Measurements from ENCODE around the gene E2F3. TPM values are rescaled to one million over a fixed set of nuclear protein-coding genes. Genes with fewer than 3 reads are reported as not detected.

The E2F3 gene
- total and polyA plus RNA-seq, 2 donors from 2014 or later = 3.7 to 11.0 TPM

GRCh38 chr6:20459682-20460081 is 58.0 kb downstream of the E2F3 start:
- Histone ChIP-seq H3K27ac (ENCODE audit: low read depth in 2 of 2, low read length in 2 of 2) (no peak overlapping the region), H3K9ac (ENCODE audit: low read length in 3 of 3) (no peak overlapping the region), H3K27me3 (ENCODE audit: control insufficient read depth, insufficient read depth, low read length) (no peaks in the 10 kb centered on the region), H3K4me1 (ENCODE audit: control insufficient read depth in 2 of 3, insufficient read depth in 2 of 3, low read depth in 1 of 3, low read length in 3 of 3) (peaks cover 0 to 2% (median 0%) of the 10 kb centered on the region in 3 donors), H3K9me3 (ENCODE audit: control insufficient read depth in 2 of 3, insufficient read depth in 1 of 3, low read length in 3 of 3) (no peaks in the 10 kb centered on the region), H3K36me3 (ENCODE audit: control insufficient read depth in 2 of 3, insufficient read depth in 3 of 3, low read length in 3 of 3) (no peaks in the 10 kb centered on the region), H3K4me3 (ENCODE audit: low read length in 3 of 3) (no peak overlapping the region)
- no peak for TF ChIP-seq CTCF (IDR thresholded peaks at IDR 0.05; ENCODE audit: borderline replicate concordance, extremely low read depth, insufficient read depth)
- intact Hi-C loops (cut with DNase I) = no loop called here
- no peak for FAIRE-seq
- DNase-seq = no peak

- H3K27ac ChIP-seq (ENCODE audit: low read depth in 2 of 2, low read length in 2 of 2) = no peak overlapping the region
- H3K36me3 ChIP-seq (ENCODE audit: control insufficient read depth in 2 of 3, insufficient read depth in 3 of 3, low read length in 3 of 3) = no peaks in the 10 kb centered on the region
- H3K9me3 ChIP-seq (ENCODE audit: control insufficient read depth in 2 of 3, insufficient read depth in 1 of 3, low read length in 3 of 3) = no peaks in the 10 kb centered on the region
- intact Hi-C loops (cut with DNase I) = no loop called here
- FAIRE-seq (no peak), DNase-seq (no peak)
- H3K27me3 ChIP-seq (ENCODE audit: control insufficient read depth, insufficient read depth, low read length) = no peaks in the 10 kb centered on the region
- no peaks in the 10 kb centered on the region for H3K4me1 ChIP-seq (ENCODE audit: control insufficient read depth in 2 of 3, insufficient read depth in 2 of 3, low read depth in 1 of 3, low read length in 3 of 3)
- TF ChIP-seq CTCF (IDR thresholded peaks at IDR 0.05; ENCODE audit: borderline replicate concordance, extremely low read depth, insufficient read depth) = no peak
- no peak overlapping the region for H3K9ac ChIP-seq (ENCODE audit: low read length in 3 of 3)
- H3K4me3 ChIP-seq (ENCODE audit: low read length in 3 of 3) = no peak overlapping the region
Measured at GRCh38 chr6:20461576-20461975, 59.9 kb downstream of the E2F3 start.

- intact Hi-C loops (cut with DNase I) = no loop called here
- H3K4me1 ChIP-seq (ENCODE audit: control insufficient read depth in 2 of 3, insufficient read depth in 2 of 3, low read depth in 1 of 3, low read length in 3 of 3) = no peaks in the 10 kb centered on the region
- DNase-seq (no peak), FAIRE-seq (no peak)
- H3K4me3 ChIP-seq (ENCODE audit: low read length in 3 of 3) = no peak overlapping the region
- no peak for TF ChIP-seq CTCF (IDR thresholded peaks at IDR 0.05; ENCODE audit: borderline replicate concordance, extremely low read depth, insufficient read depth)
- no peaks in the 10 kb centered on the region for H3K27me3 ChIP-seq (ENCODE audit: control insufficient read depth, insufficient read depth, low read length)
- H3K36me3 ChIP-seq (ENCODE audit: control insufficient read depth in 2 of 3, insufficient read depth in 3 of 3, low read length in 3 of 3) = no peaks in the 10 kb centered on the region
- no peak overlapping the region for H3K9ac ChIP-seq (ENCODE audit: low read length in 3 of 3)
- no peaks in the 10 kb centered on the region for H3K9me3 ChIP-seq (ENCODE audit: control insufficient read depth in 2 of 3, insufficient read depth in 1 of 3, low read length in 3 of 3)
- no peak overlapping the region for H3K27ac ChIP-seq (ENCODE audit: low read depth in 2 of 2, low read length in 2 of 2)
Measured at GRCh38 chr6:20463396-20463795, 61.7 kb downstream of the E2F3 start.

- Histone ChIP-seq H3K9ac (ENCODE audit: low read length in 3 of 3) (no peak overlapping the region), H3K4me1 (ENCODE audit: control insufficient read depth in 2 of 3, insufficient read depth in 2 of 3, low read depth in 1 of 3, low read length in 3 of 3) (no peaks in the 10 kb centered on the region), H3K4me3 (ENCODE audit: low read length in 3 of 3) (no peak overlapping the region), H3K27me3 (ENCODE audit: control insufficient read depth, insufficient read depth, low read length) (no peaks in the 10 kb centered on the region), H3K27ac (ENCODE audit: low read depth in 2 of 2, low read length in 2 of 2) (no peak overlapping the region), H3K36me3 (ENCODE audit: control insufficient read depth in 2 of 3, insufficient read depth in 3 of 3, low read length in 3 of 3) (no peaks in the 10 kb centered on the region), H3K9me3 (ENCODE audit: control insufficient read depth in 2 of 3, insufficient read depth in 1 of 3, low read length in 3 of 3) (no peaks in the 10 kb centered on the region)
- intact Hi-C loops (cut with DNase I) = no loop called here
- no peak for TF ChIP-seq CTCF (IDR thresholded peaks at IDR 0.05; ENCODE audit: borderline replicate concordance, extremely low read depth, insufficient read depth)
- DNase-seq = no peak
- FAIRE-seq = no peak
Measured at GRCh38 chr6:20464041-20464440, 62.4 kb downstream of the E2F3 start.
